SK-N-SH (cell line): ENCODE measurements around the gene YWHAE. TPM values are rescaled to one million over a fixed set of nuclear protein-coding genes. Genes with fewer than 3 reads are reported as not detected.

ENCODE experiments used
- CTCF ChIA-PET: fragments of 300-600, 350-600 bp; formaldehyde crosslinking; extraction: SDS; loops from one replicate; lab custom pipeline; 2021; lab: Yijun Ruan, JAX
- POLR2A ChIA-PET: fragments of 350-600 bp; sonication (Branson Sonifier 250); formaldehyde crosslinking; extraction: SDS; loops from one replicate; lab custom pipeline; 2020; ENCODE audit warnings: antibody characterized with exemption, inconsistent platforms; lab: Yijun Ruan, JAX
- DNase-seq: peaks from one replicate; pipeline ENCODE4 v3.0.0; 2012
- H2AFZ ChIP-seq: fragments of 200-600 bp; sonication (generic); 2 replicates; pipeline ENCODE4 v1.8.1; 2016; ENCODE audit warnings: antibody characterized with exemption, mild to moderate bottlenecking, low read depth
- H3F3A ChIP-seq: fragments of 200-600 bp; sonication (generic); replicated peaks from 2 replicates; pipeline ENCODE3; 2016; ENCODE audit warnings: antibody characterized with exemption, mild to moderate bottlenecking; ENCODE audit not compliant: insufficient read depth
- H3K27ac ChIP-seq, 2 experiments: fragments of 200-500 bp in 1 of 2; fragments of 200-600 bp in 1 of 2; sonication (Bioruptor generic) in 1 of 2; sonication (generic), shearing (Covaris generic) in 1 of 2; 2 replicates each; pipeline versions ENCODE4 v1.5.1 to v1.6.1; 2014 to 2016; ENCODE audit warnings: low read depth in 2 of 2, inconsistent platforms in 1 of 2, low read length in 1 of 2, mild to moderate bottlenecking in 1 of 2, mixed read lengths in 1 of 2
- H3K27me3 ChIP-seq: fragments of 200-600 bp; sonication (generic), shearing (Covaris generic); 2 replicates; pipeline ENCODE4 v1.6.1; 2016; ENCODE audit warnings: mixed run types; ENCODE audit not compliant: insufficient read depth
- H3K36me3 ChIP-seq, 2 experiments: fragments of 200-500 bp in 1 of 2; fragments of 200-600 bp in 1 of 2; sonication (Bioruptor generic) in 1 of 2; sonication (generic) in 1 of 2; replicated peaks in 1 of 2; 2 replicates each; pipeline versions ENCODE3 to v1.5.1; 2014 to 2016; ENCODE audit warnings: low read length in 1 of 2, mild to moderate bottlenecking in 1 of 2; ENCODE audit not compliant: insufficient read depth in 2 of 2, control insufficient read depth in 1 of 2
- H3K4me1 ChIP-seq, 2 experiments: fragments of 200-500 bp in 1 of 2; fragments of 200-600 bp in 1 of 2; sonication (Bioruptor generic) in 1 of 2; sonication (generic), shearing (Covaris generic) in 1 of 2; 2 replicates each; pipeline versions ENCODE4 v1.5.1 to v1.6.1; 2014 to 2016; ENCODE audit warnings: low read depth in 1 of 2, low read length in 1 of 2, mixed run types in 1 of 2; ENCODE audit not compliant: insufficient read depth in 2 of 2, control insufficient read depth in 1 of 2
- H3K4me2 ChIP-seq: fragments of 200-600 bp; sonication (generic), shearing (Covaris generic); 2 replicates; pipeline ENCODE4 v1.6.1; 2017; ENCODE audit warnings: mixed run types
- H3K4me3 ChIP-seq, 2 experiments: fragments of 200-500 bp in 1 of 2; fragments of 200-600 bp in 1 of 2; sonication (Bioruptor generic) in 1 of 2; sonication (generic), shearing (Covaris generic) in 1 of 2; 2 replicates each; pipeline versions ENCODE4 v1.5.1 to v1.8.1; 2014 to 2016; ENCODE audit warnings: low read depth in 2 of 2, inconsistent platforms in 1 of 2, low read length in 1 of 2, mild to moderate bottlenecking in 1 of 2, mixed read lengths in 1 of 2, moderate library complexity in 1 of 2
- H3K79me2 ChIP-seq: fragments of 200-600 bp; sonication (generic); 2 replicates; pipeline ENCODE4 v1.8.1; 2017; ENCODE audit warnings: mild to moderate bottlenecking; ENCODE audit not compliant: insufficient read depth
- H3K9ac ChIP-seq: fragments of 200-600 bp; sonication (generic); 2 replicates; pipeline ENCODE4 v1.6.1; 2017; ENCODE audit warnings: mixed run types
- H3K9me2 ChIP-seq: fragments of 200-600 bp; sonication (generic); 2 replicates; pipeline ENCODE4 v1.6.1; 2017; ENCODE audit warnings: mixed run types
- H3K9me3 ChIP-seq: fragments of 200-600 bp; sonication (generic); 2 replicates; pipeline ENCODE4 v1.6.1; 2017; ENCODE audit warnings: mixed run types, mild to moderate bottlenecking, moderate library complexity
- H4K20me1 ChIP-seq: fragments of 200-600 bp; sonication (generic); 2 replicates; pipeline ENCODE4 v1.6.1; 2017; ENCODE audit warnings: mild to moderate bottlenecking, mixed run types; ENCODE audit not compliant: insufficient read depth
- EP300 ChIP-seq, 2 experiments: IDR thresholded peaks; 2 replicates each; pipeline versions ENCODE4 v1.4.0 to v1.6.1; 2012; ENCODE audit warnings: borderline replicate concordance in 1 of 2, low read depth in 1 of 2, low read length in 1 of 2
- EZH2phosphoT487 ChIP-seq: fragments of 200-600 bp; sonication (generic); IDR thresholded peaks from 2 replicates; pipeline ENCODE4 v1.6.1; 2017; ENCODE audit warnings: low read depth, mixed run types, mild to moderate bottlenecking, antibody characterized with exemption, moderate library complexity, borderline replicate concordance
- FOXM1 ChIP-seq: IDR thresholded peaks from 2 replicates; pipeline ENCODE4 v1.4.0; 2012; ENCODE audit warnings: low read depth, mild to moderate bottlenecking
- MEF2A ChIP-seq: IDR thresholded peaks from 2 replicates; pipeline ENCODE4 v1.4.0; 2012; ENCODE audit warnings: low read depth, borderline replicate concordance
- NFIC ChIP-seq: IDR thresholded peaks from 2 replicates; pipeline ENCODE4 v1.4.0; 2012; ENCODE audit warnings: borderline replicate concordance
- NRF1 ChIP-seq: IDR thresholded peaks from 2 replicates; pipeline ENCODE4 v1.6.1; 2012; ENCODE audit warnings: low read depth, mild to moderate bottlenecking, low read length
- RCOR1 ChIP-seq: fragments of 150-350 bp; IDR thresholded peaks from 2 replicates; pipeline ENCODE4 v1.6.1; 2017; ENCODE audit warnings: antibody characterized with exemption, low read length
- RFX5 ChIP-seq: IDR thresholded peaks from 2 replicates; pipeline ENCODE4 v1.6.1; 2012; ENCODE audit warnings: mild to moderate bottlenecking, improper control_type of control experiment, low read length
- RXRA ChIP-seq: IDR thresholded peaks from 2 replicates; pipeline ENCODE4 v1.4.0; 2012; ENCODE audit warnings: low read depth, mild to moderate bottlenecking, borderline replicate concordance
- SIN3A ChIP-seq: IDR thresholded peaks from 2 replicates; pipeline ENCODE4 v1.6.1; 2012; ENCODE audit warnings: low read depth, mild to moderate bottlenecking, low read length, moderate library complexity, borderline replicate concordance
- SMC3 ChIP-seq: IDR thresholded peaks from 2 replicates; pipeline ENCODE4 v1.6.1; 2012; ENCODE audit warnings: low read depth, low read length, improper control_type of control experiment
- USF2 ChIP-seq: fragments of 150-350 bp; IDR thresholded peaks from 2 replicates; pipeline ENCODE4 v1.6.1; 2017; ENCODE audit warnings: antibody characterized with exemption, low read length, low read depth, borderline replicate concordance
- YY1 ChIP-seq: IDR thresholded peaks from 2 replicates; pipeline ENCODE4 v1.4.0; 2012; ENCODE audit warnings: low read depth, mild to moderate bottlenecking
- WGBS: methylation state at CpG from one replicate; pipeline ENCODE4 v1.1.6; 2017; ENCODE audit warnings: low lambda C conversion rate; 5-methylcytosine and 5-hydroxymethylcytosine counted together
- polyA plus RNA-seq, 3 experiments: library from polyadenylated mRNA; depleted of rRNA; stranded (reverse); fragments of >200 nt; gene quantifications; 2 replicates each; pipeline ENCODE4 v1.2.3, GENCODE V29; 2012
- TF ChIP-seq, protein P1 (sequence below): IDR thresholded peaks from 2 replicates; pipeline ENCODE4 v1.4.0; 2012; ENCODE audit warnings: low read depth, borderline replicate concordance
- TF ChIP-seq, protein P2 (sequence below): fragments of 200-600 bp; sonication (generic); IDR thresholded peaks from 2 replicates; pipeline ENCODE4 v1.6.1; 2017; ENCODE audit warnings: antibody characterized with exemption, mild to moderate bottlenecking, moderate library complexity

The YWHAE gene
- polyA plus RNA-seq, 1 of the 3 experiments (the other 2 are of a cell fraction): 1,023 TPM

DNA sequence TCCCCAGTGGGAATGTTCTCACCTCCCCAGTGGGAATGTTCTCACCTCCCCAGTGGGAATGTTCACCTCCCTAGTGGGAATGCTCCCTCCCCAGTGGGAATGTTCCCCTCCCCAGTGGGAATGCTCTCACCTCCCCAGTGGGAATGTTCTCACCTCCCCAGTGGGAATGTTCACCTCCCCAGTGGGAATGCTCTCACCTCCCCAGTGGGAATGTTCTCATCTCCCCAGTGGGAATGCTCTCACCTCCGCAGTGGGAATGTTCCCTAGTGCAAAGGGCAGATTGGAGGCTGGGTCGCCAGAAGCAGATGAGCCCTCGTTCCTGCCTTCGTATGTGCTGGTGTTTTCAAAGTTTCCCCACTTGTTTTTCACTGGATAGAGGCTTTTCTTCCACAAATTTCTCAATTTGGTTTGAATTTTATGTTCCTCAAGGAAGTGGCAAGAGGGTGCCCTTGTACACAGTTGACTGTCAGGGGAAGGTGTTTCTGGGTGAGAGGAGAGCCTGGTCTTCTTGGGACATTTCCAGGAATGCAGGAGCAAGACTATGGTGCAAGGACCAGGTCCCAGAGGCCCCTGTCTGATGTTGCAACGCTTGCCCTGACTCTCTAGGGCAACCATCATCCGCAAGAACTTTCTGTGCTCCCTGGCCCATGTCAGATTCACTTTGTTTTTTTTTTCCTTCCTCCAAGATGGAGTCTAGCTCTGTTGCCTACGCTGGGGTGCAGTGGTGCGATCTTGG, 86.6 kb downstream of the YWHAE start:
- Histone ChIP-seq H3K27me3 (peaks cover 40% of the 10 kb centered on the region), H3K9me2 (no peaks in the 10 kb centered on the region), H3K79me2 (no peaks in the 10 kb centered on the region), H3K4me2 (no peak overlapping the region), H3K36me3 (no peaks in the 10 kb centered on the region), H3K9me3 (no peaks in the 10 kb centered on the region), H3K4me3 (no peak overlapping the region), H3K4me1 (peaks cover 0 to 5% of the 10 kb centered on the region in 2 experiments; a peak in 1 of 4 replicates)
- TF ChIP-seq SMC3: no peak
- no peak for TF ChIP-seq RXRA
- TF ChIP-seq EP300 (IDR thresholded peaks at IDR 0.05; ENCODE audit: borderline replicate concordance in 1 of 2, low read depth in 1 of 2, low read length in 1 of 2): no peak
- TF ChIP-seq NRF1: no peak
- TF ChIP-seq, protein P1, sequence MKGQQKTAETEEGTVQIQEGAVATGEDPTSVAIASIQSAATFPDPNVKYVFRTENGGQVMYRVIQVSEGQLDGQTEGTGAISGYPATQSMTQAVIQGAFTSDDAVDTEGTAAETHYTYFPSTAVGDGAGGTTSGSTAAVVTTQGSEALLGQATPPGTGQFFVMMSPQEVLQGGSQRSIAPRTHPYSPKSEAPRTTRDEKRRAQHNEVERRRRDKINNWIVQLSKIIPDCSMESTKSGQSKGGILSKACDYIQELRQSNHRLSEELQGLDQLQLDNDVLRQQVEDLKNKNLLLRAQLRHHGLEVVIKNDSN: no peak
- TF ChIP-seq, protein P2, sequence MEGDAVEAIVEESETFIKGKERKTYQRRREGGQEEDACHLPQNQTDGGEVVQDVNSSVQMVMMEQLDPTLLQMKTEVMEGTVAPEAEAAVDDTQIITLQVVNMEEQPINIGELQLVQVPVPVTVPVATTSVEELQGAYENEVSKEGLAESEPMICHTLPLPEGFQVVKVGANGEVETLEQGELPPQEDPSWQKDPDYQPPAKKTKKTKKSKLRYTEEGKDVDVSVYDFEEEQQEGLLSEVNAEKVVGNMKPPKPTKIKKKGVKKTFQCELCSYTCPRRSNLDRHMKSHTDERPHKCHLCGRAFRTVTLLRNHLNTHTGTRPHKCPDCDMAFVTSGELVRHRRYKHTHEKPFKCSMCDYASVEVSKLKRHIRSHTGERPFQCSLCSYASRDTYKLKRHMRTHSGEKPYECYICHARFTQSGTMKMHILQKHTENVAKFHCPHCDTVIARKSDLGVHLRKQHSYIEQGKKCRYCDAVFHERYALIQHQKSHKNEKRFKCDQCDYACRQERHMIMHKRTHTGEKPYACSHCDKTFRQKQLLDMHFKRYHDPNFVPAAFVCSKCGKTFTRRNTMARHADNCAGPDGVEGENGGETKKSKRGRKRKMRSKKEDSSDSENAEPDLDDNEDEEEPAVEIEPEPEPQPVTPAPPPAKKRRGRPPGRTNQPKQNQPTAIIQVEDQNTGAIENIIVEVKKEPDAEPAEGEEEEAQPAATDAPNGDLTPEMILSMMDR: no peak
- no peak for TF ChIP-seq EZH2phosphoT487
- no peak for TF ChIP-seq YY1
- no peak for TF ChIP-seq NFIC
- no peak for TF ChIP-seq MEF2A
- no peak for TF ChIP-seq USF2
- no peak for TF ChIP-seq FOXM1
- TF ChIP-seq RFX5: no peak
- TF ChIP-seq RCOR1: no peak
- TF ChIP-seq SIN3A: no peak
- TF ChIP-seq, all 33 proteins: peak for 0
- Histone ChIP-seq H3K27ac (no peak overlapping the region), H4K20me1 (no peaks in the 10 kb centered on the region), H3F3A (peaks cover 5% of the 10 kb centered on the region), H3K9ac (no peak overlapping the region), H2AFZ (no peak overlapping the region)
- WGBS: 52% methylated on average over 8 of the region's 8 CpGs
- DNase-seq: no peak
- CTCF ChIA-PET: no interaction called here
- POLR2A ChIA-PET: no interaction called here
